Endothelial cell of umbilical vein (primary cell): Measurements from ENCODE around the gene TBATA. TPM values are rescaled to one million over a fixed set of nuclear protein-coding genes. Genes with fewer than 3 reads are reported as not detected.

ENCODE experiments used
- BruUV-seq: library from RNA; stranded (reverse); fragments of 400-500 nt; replicated peaks from 2 replicates; lab custom pipeline; 2021; lab: Mats Ljungman, UMichigan
- CTCF ChIA-PET: fragments of 300-600, 350-600 bp; sonication (Branson Sonifier 250); formaldehyde crosslinking; loops from one replicate; lab custom pipeline; 2021; ENCODE audit warnings: antibody characterized with exemption, inconsistent platforms; lab: Charles Lee
- POLR2A ChIA-PET: fragments of 300-600, 350-600 bp; sonication (Branson Sonifier 250); formaldehyde crosslinking; loops from one replicate; lab custom pipeline; 2021; ENCODE audit warnings: antibody characterized with exemption, inconsistent platforms; lab: Charles Lee
- DNase-seq: peaks from one replicate; pipeline ENCODE4 v3.0.0-alpha.2; 2011; ENCODE audit warnings: low read depth, low spot score
- FAIRE-seq: peaks from 2 replicates; lab custom pipeline; 2011; peaks lifted over from hg19 to GRCh38; lab: Jason Lieb, UNC
- H2AFZ ChIP-seq: 2 replicates; pipeline ENCODE4 v1.6.0; 2012; ENCODE audit warnings: low read depth, low read length, control low read depth, inconsistent platforms
- H3K27ac ChIP-seq: 2 replicates; pipeline ENCODE4 v1.5.1; 2011; ENCODE audit warnings: low read depth, mild to moderate bottlenecking, control low read depth, low read length, moderate library complexity; ENCODE audit not compliant: insufficient read depth
- H3K27me3 ChIP-seq, 2 experiments: 2 replicates each; pipeline versions ENCODE4 v1.6.0 to v1.6.1; 2011; ENCODE audit warnings: low read length in 2 of 2, mixed read lengths in 1 of 2; ENCODE audit not compliant: control insufficient read depth in 2 of 2, insufficient read depth in 2 of 2
- H3K36me3 ChIP-seq, 2 experiments: 2 replicates in 1 of 2; 3 replicates in 1 of 2; pipeline ENCODE4 v1.5.1; 2011; ENCODE audit warnings: low read length in 2 of 2, mild to moderate bottlenecking in 1 of 2, moderate library complexity in 1 of 2; ENCODE audit not compliant: control insufficient read depth in 2 of 2, insufficient read depth in 2 of 2; ENCODE audit errors: extremely low read depth in 1 of 2
- H3K4me1 ChIP-seq: 3 replicates; pipeline ENCODE4 v1.5.1; 2011; ENCODE audit warnings: mild to moderate bottlenecking, low read length; ENCODE audit not compliant: control insufficient read depth, insufficient read depth; ENCODE audit errors: extremely low read depth
- H3K4me2 ChIP-seq: 2 replicates; pipeline ENCODE4 v1.6.1; 2011; ENCODE audit warnings: low read length, control low read depth, mixed read lengths; ENCODE audit not compliant: insufficient read depth
- H3K4me3 ChIP-seq, 3 experiments: fragments of 200-600 bp in 1 of 3; sonication (generic), shearing (Covaris generic) in 1 of 3; replicated peaks in 1 of 3; 2 replicates each; pipeline ENCODE4 v1.5.1; 2011 to 2016; ENCODE audit warnings: control low read depth in 3 of 3, low read length in 3 of 3, mild to moderate bottlenecking in 2 of 3, inconsistent platforms in 1 of 3, low read depth in 1 of 3, moderate library complexity in 1 of 3; ENCODE audit not compliant: insufficient read depth in 1 of 3
- H3K79me2 ChIP-seq: 2 replicates; pipeline ENCODE4 v1.6.0; 2012; ENCODE audit warnings: low read length, inconsistent platforms; ENCODE audit not compliant: control insufficient read depth, insufficient read depth
- H3K9ac ChIP-seq: replicated peaks from 2 replicates; pipeline ENCODE3; 2011; ENCODE audit warnings: low read length, control low read depth; ENCODE audit not compliant: insufficient read depth; ENCODE audit errors: extremely low read depth
- H3K9me1 ChIP-seq: replicated peaks from 3 replicates; pipeline ENCODE4 v1.6.0; 2011; ENCODE audit warnings: mild to moderate bottlenecking, low read length; ENCODE audit not compliant: control insufficient read depth, insufficient read depth; ENCODE audit errors: extremely low read depth
- H3K9me3 ChIP-seq: replicated peaks from 2 replicates; pipeline ENCODE4 v1.5.1; 2012; ENCODE audit warnings: low read length, inconsistent platforms; ENCODE audit not compliant: control insufficient read depth, insufficient read depth
- H4K20me1 ChIP-seq: replicated peaks from 2 replicates; pipeline ENCODE3; 2011; ENCODE audit warnings: mild to moderate bottlenecking, low read length; ENCODE audit not compliant: control insufficient read depth, insufficient read depth; ENCODE audit errors: extremely low read depth
- EZH2 ChIP-seq: IDR thresholded peaks from 2 replicates; pipeline ENCODE4 v1.6.1; 2012; ENCODE audit warnings: borderline replicate concordance, low read depth, mild to moderate bottlenecking, moderate library complexity, low read length, inconsistent platforms; ENCODE audit not compliant: severe bottlenecking
- FOS ChIP-seq: IDR thresholded peaks from 2 replicates; pipeline ENCODE4 v1.6.1; 2011; ENCODE audit warnings: mild to moderate bottlenecking, low read length, moderate library complexity, borderline replicate concordance; ENCODE audit not compliant: insufficient read depth
- GATA2 ChIP-seq: IDR thresholded peaks from 2 replicates; pipeline ENCODE4 v1.7.0; 2011; ENCODE audit warnings: low read depth, mild to moderate bottlenecking, moderate library complexity, mixed read lengths, low read length; ENCODE audit not compliant: insufficient read length, insufficient read depth
- MYC ChIP-seq: IDR thresholded peaks from one replicate; pipeline ENCODE4 v1.6.1; 2011; ENCODE audit warnings: mild to moderate bottlenecking, low read depth, low read length
- POLR2A ChIP-seq: IDR thresholded peaks from 2 replicates; pipeline ENCODE4 v1.6.1; 2012; ENCODE audit warnings: low read depth, mild to moderate bottlenecking, control low read depth, low read length
- dilution Hi-C: fragments of 300-500 bp; cut with MboI; formaldehyde crosslinking; loops from one replicate; pipeline ENCODE4 v1.15.0; 2019; ENCODE audit warnings: low sequenced_read_pairs; ENCODE audit not compliant: extremely low pct_ligation_motif_present
- intact Hi-C: fragments of 100-400 bp; cut with micrococcal nuclease; formaldehyde crosslinking; loops from one replicate; pipeline ENCODE4 v1.10.0; 2022
- polyA plus RNA-seq, 4 experiments: library from polyadenylated mRNA; depleted of rRNA in 3 of 4; stranded (reverse) in 3 of 4; unstranded in 1 of 4; fragments of >200 nt; gene quantifications; 2 replicates each; pipeline versions ENCODE4 v1.2.1 to v1.2.3, GENCODE V29; 2011 to 2012; ENCODE audit warnings: missing spikeins in 1 of 4
- total RNA-seq: library from RNA; stranded (reverse); gene quantifications from 2 replicates; pipeline ENCODE4 v1.2.3, GENCODE V29; 2021
- TF ChIP-seq, protein P1 (sequence below), 2 donors: IDR thresholded peaks; 1 replicate in 1 of 2; 2 replicates in 1 of 2; pipeline ENCODE4 v1.5.1; 2011; ENCODE audit warnings: low read length in 2 of 2, mild to moderate bottlenecking in 2 of 2, moderate library complexity in 2 of 2, control low read depth in 1 of 2, inconsistent platforms in 1 of 2, low read depth in 1 of 2; ENCODE audit not compliant: insufficient read depth in 1 of 2; ENCODE audit errors: extremely low read depth in 1 of 2
- TF ChIP-seq, protein P2 (sequence below): IDR thresholded peaks from 2 replicates; pipeline ENCODE4 v1.6.1; 2011; ENCODE audit not compliant: insufficient read depth, insufficient read length

TBATA gene
- total and polyA plus RNA-seq, 2 donors (not counting 3 experiments of a cell fraction or from before 2014, with no cell fraction given) = not detected

DNA sequence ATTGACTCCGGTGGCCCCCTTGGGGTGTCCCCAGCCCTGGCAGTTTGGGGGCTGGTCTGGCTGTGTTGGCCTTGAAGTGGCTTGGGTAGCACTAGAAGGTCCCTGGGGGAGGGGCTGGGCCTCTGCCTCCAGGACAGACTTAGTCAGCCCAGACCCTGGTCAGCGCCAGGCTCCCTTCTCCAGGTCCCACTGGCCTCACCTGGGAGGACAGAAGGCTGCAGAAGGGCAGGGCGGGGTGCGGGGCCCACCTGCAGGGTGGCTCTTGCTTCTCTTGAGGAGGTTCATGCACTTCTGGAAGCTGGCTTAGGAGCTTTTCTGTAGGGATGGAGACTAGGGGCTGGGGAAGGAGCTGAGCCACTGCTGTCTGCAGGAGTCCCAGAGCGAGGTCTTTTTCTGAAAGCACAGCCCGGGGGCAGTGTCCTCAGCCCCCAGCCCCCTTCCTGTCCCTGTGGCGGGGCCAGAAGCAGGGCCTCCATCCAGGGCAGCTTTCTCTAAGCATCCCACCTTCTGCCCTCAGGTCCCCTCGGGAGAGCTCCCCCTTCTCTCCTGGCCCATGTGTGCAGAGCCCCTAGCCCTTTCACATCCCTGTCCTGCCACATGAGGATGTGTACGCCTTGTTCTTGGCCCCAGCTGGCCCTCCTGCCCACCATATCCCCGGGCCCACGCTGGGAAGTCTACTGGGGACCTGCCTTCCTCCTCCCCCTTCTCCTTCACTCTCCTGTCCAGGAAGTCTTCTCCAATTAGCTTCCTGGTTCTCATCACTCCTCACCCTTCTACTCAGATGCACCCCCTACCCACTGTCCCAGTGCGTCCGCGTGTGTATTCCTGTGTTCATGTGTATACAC is 11.0 kb downstream of the TBATA start:
- H3K4me1 ChIP-seq = no peaks in the 10 kb centered on the region
- H3K27me3 ChIP-seq = peaks cover 2 to 3% of the 10 kb centered on the region in 2 experiments
- no peak overlapping the region for H3K4me2 ChIP-seq
- H3K79me2 ChIP-seq = no peaks in the 10 kb centered on the region
- ChIA-PET CTCF (interaction anchor here (1.0 to 1.6 kb wide), 2 partner anchors 15 to 16 kb away, joined by 3 read pairs; no protein-coding TSS in a partner anchor), POLR2A (no interaction called here)
- no peaks in the 10 kb centered on the region for H4K20me1 ChIP-seq
- dilution Hi-C loops = no loop called here
- H3K36me3 ChIP-seq = no peaks in the 10 kb centered on the region
- H2AFZ ChIP-seq = no peak overlapping the region
- H3K9ac ChIP-seq = no peak overlapping the region
- DNase-seq (no peak), FAIRE-seq (no peak)
- TF ChIP-seq POLR2A (no peak), MYC (no peak), GATA2 (no peak), EZH2 (no peak), FOS (no peak)
- TF ChIP-seq, protein P1, sequence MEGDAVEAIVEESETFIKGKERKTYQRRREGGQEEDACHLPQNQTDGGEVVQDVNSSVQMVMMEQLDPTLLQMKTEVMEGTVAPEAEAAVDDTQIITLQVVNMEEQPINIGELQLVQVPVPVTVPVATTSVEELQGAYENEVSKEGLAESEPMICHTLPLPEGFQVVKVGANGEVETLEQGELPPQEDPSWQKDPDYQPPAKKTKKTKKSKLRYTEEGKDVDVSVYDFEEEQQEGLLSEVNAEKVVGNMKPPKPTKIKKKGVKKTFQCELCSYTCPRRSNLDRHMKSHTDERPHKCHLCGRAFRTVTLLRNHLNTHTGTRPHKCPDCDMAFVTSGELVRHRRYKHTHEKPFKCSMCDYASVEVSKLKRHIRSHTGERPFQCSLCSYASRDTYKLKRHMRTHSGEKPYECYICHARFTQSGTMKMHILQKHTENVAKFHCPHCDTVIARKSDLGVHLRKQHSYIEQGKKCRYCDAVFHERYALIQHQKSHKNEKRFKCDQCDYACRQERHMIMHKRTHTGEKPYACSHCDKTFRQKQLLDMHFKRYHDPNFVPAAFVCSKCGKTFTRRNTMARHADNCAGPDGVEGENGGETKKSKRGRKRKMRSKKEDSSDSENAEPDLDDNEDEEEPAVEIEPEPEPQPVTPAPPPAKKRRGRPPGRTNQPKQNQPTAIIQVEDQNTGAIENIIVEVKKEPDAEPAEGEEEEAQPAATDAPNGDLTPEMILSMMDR (IDR thresholded peaks at IDR 0.05; ENCODE audit: extremely low read depth in 1 of 2, insufficient read depth in 1 of 2, low read depth in 1 of 2, low read length in 2 of 2) = no peak
- TF ChIP-seq, protein P2, sequence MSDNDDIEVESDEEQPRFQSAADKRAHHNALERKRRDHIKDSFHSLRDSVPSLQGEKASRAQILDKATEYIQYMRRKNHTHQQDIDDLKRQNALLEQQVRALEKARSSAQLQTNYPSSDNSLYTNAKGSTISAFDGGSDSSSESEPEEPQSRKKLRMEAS = no peak
- H3K9me1 ChIP-seq = no peaks in the 10 kb centered on the region
- no TSS peak for BruUV-seq
- no peak overlapping the region for H3K27ac ChIP-seq
- intact Hi-C loops = no loop called here
- H3K4me3 ChIP-seq = no peak overlapping the region
- no peaks in the 10 kb centered on the region for H3K9me3 ChIP-seq
